MG63 (cell line): Measurements from ENCODE around the gene ORC6. TPM values are rescaled to one million over a fixed set of nuclear protein-coding genes. Genes with fewer than 3 reads are reported as not detected.

Source experiments
- DNase-seq: peaks from one replicate; pipeline ENCODE4 v3.0.0-alpha.2; 2020
- H3K27me3 ChIP-seq: fragments of 250-450 bp; sonication (Bioruptor Pico); 2 replicates; pipeline ENCODE4 v1.5.1; 2020; ENCODE audit warnings: mild to moderate bottlenecking, moderate library complexity
- H3K36me3 ChIP-seq: fragments of 250-450 bp; sonication (Bioruptor Pico); 2 replicates; pipeline ENCODE4 v1.5.1; 2020; ENCODE audit warnings: mild to moderate bottlenecking, moderate library complexity
- H3K4me3 ChIP-seq: fragments of 250-450 bp; sonication (Bioruptor Pico); 2 replicates; pipeline ENCODE4 v1.5.1; 2020; ENCODE audit warnings: mild to moderate bottlenecking, moderate library complexity
- H3K9me3 ChIP-seq: fragments of 250-450 bp; sonication (Bioruptor Pico); 2 replicates; pipeline ENCODE4 v1.5.1; 2020; ENCODE audit warnings: mild to moderate bottlenecking, moderate library complexity
- total RNA-seq: library from RNA; depleted of rRNA; stranded (reverse); fragments of >200 nt; shearing (Covaris generic); gene quantifications from 2 replicates; pipeline ENCODE4 v1.2.3, GENCODE V29; 2014; ENCODE audit warnings: low replicate concordance; rRNA removed

ORC6 gene
- total RNA-seq, 1 experiment from 2014 or later = 58.2 TPM

DNA sequence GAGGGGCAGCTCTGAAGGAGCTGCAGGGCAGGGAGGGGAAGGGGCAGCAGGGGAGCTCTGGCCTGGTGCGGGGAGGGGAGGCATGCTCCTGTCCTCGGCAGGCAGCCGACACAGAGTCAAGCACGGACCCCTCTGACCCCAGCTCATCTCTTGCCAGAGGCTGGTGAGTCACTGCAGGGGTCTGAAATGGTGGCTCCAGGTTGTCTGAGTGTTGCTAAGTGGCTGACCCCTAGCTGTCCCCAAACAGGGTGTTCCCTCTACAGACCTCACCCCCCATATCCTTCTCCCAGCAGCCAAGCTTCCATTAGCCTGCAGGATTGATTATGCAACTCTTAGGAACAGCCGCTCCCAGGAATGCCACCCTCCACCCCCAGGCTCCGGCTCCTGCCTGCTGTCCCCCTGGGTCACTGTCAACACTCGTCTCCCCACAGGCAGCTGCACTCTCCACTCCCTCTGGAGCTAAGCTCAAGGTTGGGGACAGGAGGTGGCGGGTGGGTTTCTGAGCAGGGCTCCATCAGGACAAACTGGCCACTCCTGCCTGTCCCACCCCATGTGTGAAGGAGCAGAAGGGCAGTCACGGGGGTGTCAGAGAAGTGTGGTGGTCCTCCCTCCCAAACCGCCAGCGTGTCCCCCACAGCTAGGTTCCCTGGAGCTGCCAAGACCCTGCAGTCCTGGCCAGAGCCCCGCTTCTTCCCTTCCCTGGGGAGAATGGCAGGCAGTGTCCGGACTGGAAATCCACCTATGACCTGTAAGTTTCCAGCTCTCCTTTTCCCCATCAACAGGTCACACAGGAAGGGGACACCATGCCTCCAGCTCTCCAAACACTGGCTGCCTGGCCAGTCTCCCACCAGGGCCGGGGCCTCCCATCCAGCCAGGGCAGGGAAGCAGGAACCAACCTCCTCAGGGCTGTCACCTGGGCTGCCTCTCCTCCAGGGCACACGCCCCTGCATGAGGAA, 57.6 kb downstream of the ORC6 start:
- no peaks in the 10 kb centered on the region for H3K27me3 ChIP-seq
- H3K4me3 ChIP-seq = no peak overlapping the region
- no peaks in the 10 kb centered on the region for H3K9me3 ChIP-seq
- no peak for DNase-seq
- H3K36me3 ChIP-seq = no peaks in the 10 kb centered on the region

Other genes with a start within 250 kb of the ORC6 start
- gene SHCBP1, start 68.3 kb upstream of the ORC6 start, total RNA-seq = 58.3 and 92.9 TPM in 2 replicates
- 134 and 163 TPM in 2 replicates for gene VPS35, start 481 bp upstream of the ORC6 start, total RNA-seq
- gene MYLK3, start 58.7 kb downstream of the ORC6 start, total RNA-seq = 0.10 and 0.64 TPM in 2 replicates
- 13.6 and 32.5 TPM in 2 replicates for gene C16orf87, start 141.5 kb downstream of the ORC6 start, total RNA-seq
- 62.7 and 67.1 TPM in 2 replicates for gene GPT2, start 194.7 kb downstream of the ORC6 start, total RNA-seq